Thyroid gland (tissue), 4 donors: Measurements from ENCODE around the gene HDAC11.

Source experiments
- CTCF ChIP-seq, 6 experiments: fragments of 200-600 bp in 3 of 6; fragments of 450-650 bp in 3 of 6; sonication (generic) in 3 of 6; IDR thresholded peaks; one replicate each; pipeline ENCODE4 v1.5.1; 2016 to 2019; ENCODE audit warnings: antibody characterized with exemption in 6 of 6, mild to moderate bottlenecking in 2 of 6, inconsistent platforms in 1 of 6, moderate library complexity in 1 of 6
- POLR2A ChIP-seq, 2 donors: fragments of 450-650 bp; IDR thresholded peaks; one replicate each; pipeline ENCODE4 v1.6.1; 2017; ENCODE audit warnings: antibody characterized with exemption in 2 of 2, mild to moderate bottlenecking in 2 of 2, moderate library complexity in 1 of 2

DNA sequence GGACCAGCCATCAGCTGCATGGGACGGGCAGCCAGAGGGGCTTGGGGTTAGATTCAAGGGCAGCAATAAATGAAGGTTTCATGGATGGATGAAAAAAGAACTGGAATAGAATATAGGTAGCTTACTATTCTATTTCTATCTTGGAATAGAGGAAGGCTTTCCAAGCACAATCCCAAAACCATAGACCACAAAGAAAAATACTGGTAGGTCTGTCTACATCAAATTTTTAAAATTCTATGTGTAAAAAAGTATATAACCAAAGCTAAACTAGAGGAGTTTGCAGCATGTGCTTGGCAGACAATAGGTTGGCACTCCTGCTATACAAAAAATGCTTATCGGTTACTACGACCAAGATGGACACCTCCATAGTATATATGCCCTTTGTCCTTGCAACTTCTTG lies 61.6 kb downstream of the HDAC11 start:
- TF ChIP-seq CTCF (IDR thresholded peaks at IDR 0.05) (no peak), POLR2A (IDR thresholded peaks at IDR 0.05) (no peak)
